ENCODE data around the gene MYH7. TPM values are rescaled to one million over a fixed set of nuclear protein-coding genes. Genes with fewer than 3 reads are reported as not detected.
A peak's percentile ranks its signal among the peaks of the same experiment; 100 is the strongest.

Gene MYH7
- total and polyA plus RNA-seq, 2 of the 4 experiments (the other 2 are of a cell fraction): not detected

- dilution Hi-C loops (cut with HindIII; ENCODE audit: low sequenced_read_pairs, unreplicated experiment) (no loop called here), intact Hi-C loops (cut with micrococcal nuclease) (no loop called here), in situ Hi-C loops (cut with MboI; ENCODE audit: low sequenced_read_pairs) (no loop called here)
- Histone ChIP-seq H2AFZ (replicated peaks; ENCODE audit: low read length, poor library complexity) (peak within 1 kb of the TSS; percentile 88), H3K4me3 (ENCODE audit: insufficient read depth, low read depth, low read length) (peak within 1 kb of the TSS; percentile 55), H3K4me2 (ENCODE audit: low read depth, low read length) (peak within 1 kb of the TSS; percentile 92), H2BK120ac (ENCODE audit: low read depth, low read length) (peak within 1 kb of the TSS; percentile 47), H4K8ac (ENCODE audit: low read depth in 2 of 2, low read length in 2 of 2) (peak within 1 kb of the TSS; percentile 95 to 99), H3K9ac (ENCODE audit: low read depth, low read length) (peak within 1 kb of the TSS; percentile 98), H3K4ac (ENCODE audit: low read depth, low read length) (peak within 1 kb of the TSS; percentile 92), H4K20me1 (ENCODE audit: insufficient read depth, low read length) (peaks cover 12% of the 10 kb centered on the region; the same call in 1 of the 2 replicates), H2BK5ac (ENCODE audit: low read depth, low read length, poor library complexity, severe bottlenecking) (peak within 1 kb of the TSS; percentile 73), H4K5ac (ENCODE audit: low read depth, low read length) (peak within 1 kb of the TSS; percentile 80), H3K23ac (ENCODE audit: low read depth, low read length) (peak within 1 kb of the TSS; percentile 93), H3K9me1 (ENCODE audit: insufficient read depth, low read length) (peaks cover 8% of the 10 kb centered on the region; the same call in 1 of the 2 replicates), H3K79me1 (ENCODE audit: low read depth in 1 of 2, low read length in 2 of 2) (peaks cover 13 to 37% of the 10 kb centered on the region in 2 experiments; a peak in 3 of 4 replicates), H3K9me3 (ENCODE audit: control insufficient read depth, insufficient read depth, low read length) (no peaks in the 10 kb centered on the region), H4K91ac (ENCODE audit: insufficient read depth, low read depth, low read length) (peak within 1 kb of the TSS; percentile 96), H2BK15ac (ENCODE audit: low read depth, low read length) (no peak within 1 kb of the TSS; the same call in 2 of the 3 replicates), H3K36me3 (ENCODE audit: control insufficient read depth, insufficient read depth, low read length) (peaks cover 2% of the 10 kb centered on the region; the same call in 1 of the 2 replicates), H3K18ac (ENCODE audit: low read depth, low read length) (peak within 1 kb of the TSS; percentile 67), H2AK9ac (replicated peaks; ENCODE audit: low read depth, low read length, poor library complexity) (peak within 1 kb of the TSS; percentile 100), H3K14ac (replicated peaks; ENCODE audit: low read depth, low read length) (peak within 1 kb of the TSS; percentile 93), H3K4me1 (ENCODE audit: control insufficient read depth, insufficient read depth, low read length) (peaks cover 8% of the 10 kb centered on the region), H2BK20ac (ENCODE audit: low read depth, low read length) (no peak within 1 kb of the TSS), H2AK5ac (ENCODE audit: low read depth, low read length) (peak within 1 kb of the TSS; percentile 97), H3K56ac (ENCODE audit: extremely low read depth, insufficient read depth, low read length) (peak within 1 kb of the TSS; percentile 50), H3K27ac (ENCODE audit: insufficient read depth, low read length) (peak within 1 kb of the TSS; percentile 98), H3K27me3 (ENCODE audit: control insufficient read depth, insufficient read depth, low read length) (peaks cover 10% of the 10 kb centered on the region; the same call in 1 of the 2 replicates)
- no peak for TF ChIP-seq USF2 (IDR thresholded peaks at IDR 0.05; ENCODE audit: low read depth, low read length)
- peak; percentile 26; the same call in 1 of the 2 replicates for TF ChIP-seq MAFK (IDR thresholded peaks at IDR 0.05; ENCODE audit: low read depth, low read length)
- ATAC-seq (ENCODE audit: low read depth) (peak; percentile 25), DNase-seq (peak; percentile 18)
- no TSS peak for BruUV-seq (replicated peaks)
- POLR2A ChIA-PET (ENCODE audit: unreplicated experiment): no interaction called here
- WGBS, 2 experiments (ENCODE audit: extremely low coverage in 2 of 2, insufficient read length in 1 of 2): 1% methylated on average over 18 of the region's 74 CpGs; no CpG with 5 or more reads in 1 of the 2 experiments
- CTCF ChIA-PET: no interaction called here
Observed at GRCh38 chr14:23365036-23365731, 70.3 kb downstream of the MYH7 start, which contains the start of gene EFS. TSS of gene EFS (minus strand) at chr14:23365172. CDS start at chr14:23365025, 147 bp downstream.
